SK-N-SH treated with all-trans-retinoic acid at 6 μM for 48 hours (cell line): ENCODE data around the gene PRM3.

ENCODE experiments used
- ATAC-seq: fragments of 200-7000 bp; cut with Tn5 transposase; 3 replicates; pipeline ENCODE4 v1.9.1; 2020; ENCODE audit warnings: mild to moderate bottlenecking, moderate library complexity
- ARNTL ChIP-seq: fragments of 450-650 bp; formaldehyde crosslinking; IDR thresholded peaks from 2 replicates; pipeline ENCODE4 v1.5.0; 2020; ENCODE audit warnings: low read depth, mild to moderate bottlenecking, moderate library complexity, borderline replicate concordance
- CREB5 ChIP-seq: fragments of 250-450 bp; sonication (Bioruptor Pico); IDR thresholded peaks from 2 replicates; pipeline ENCODE4 v1.5.1; 2020; ENCODE audit warnings: low read depth, mild to moderate bottlenecking, moderate library complexity
- CSRNP3 ChIP-seq: fragments of 250-450 bp; sonication (Bioruptor Pico); IDR thresholded peaks from 2 replicates; pipeline ENCODE4 v1.5.1; 2021; ENCODE audit warnings: mild to moderate bottlenecking, moderate library complexity
- OSR1 ChIP-seq: fragments of 250-450 bp; sonication (Bioruptor Pico); IDR thresholded peaks from 2 replicates; pipeline ENCODE4 v1.8.0; 2022; ENCODE audit warnings: moderate library complexity, mild to moderate bottlenecking, inconsistent platforms
- PATZ1 ChIP-seq: fragments of 250-450 bp; sonication (Bioruptor Pico); IDR thresholded peaks from 2 replicates; pipeline ENCODE4 v1.8.0; 2020; ENCODE audit warnings: mild to moderate bottlenecking, moderate library complexity, borderline replicate concordance
- RARB ChIP-seq: fragments of 250-450 bp; sonication (Bioruptor Pico); IDR thresholded peaks from 2 replicates; pipeline ENCODE4 v1.8.0; 2021; ENCODE audit warnings: mild to moderate bottlenecking, moderate library complexity
- SNAI2 ChIP-seq: fragments of 250-450 bp; sonication (Bioruptor Pico); IDR thresholded peaks from 2 replicates; pipeline ENCODE4 v1.5.0; 2020; ENCODE audit warnings: mild to moderate bottlenecking, moderate library complexity
- TOX ChIP-seq: fragments of 250-450 bp; sonication (Bioruptor Pico); IDR thresholded peaks from 2 replicates; pipeline ENCODE4 v1.8.0; 2021; ENCODE audit warnings: mild to moderate bottlenecking, moderate library complexity, borderline replicate concordance
- TSHZ2 ChIP-seq: fragments of 250-450 bp; sonication (Bioruptor Pico); IDR thresholded peaks from 2 replicates; pipeline ENCODE4 v1.5.0; 2020; ENCODE audit warnings: mild to moderate bottlenecking, moderate library complexity
- ZC3H10 ChIP-seq: fragments of 250-450 bp; sonication (Bioruptor Pico); IDR thresholded peaks from 2 replicates; pipeline ENCODE4 v1.5.1; 2021; ENCODE audit warnings: mild to moderate bottlenecking, moderate library complexity
- ZFP3 ChIP-seq: fragments of 250-450 bp; sonication (Bioruptor Pico); IDR thresholded peaks from 2 replicates; pipeline ENCODE4 v1.5.0; 2020; ENCODE audit warnings: mild to moderate bottlenecking, moderate library complexity
- ZNF565 ChIP-seq: fragments of 450-650 bp; formaldehyde crosslinking; conservative IDR thresholded peaks from 2 replicates; pipeline ENCODE4 v1.5.0; 2020; ENCODE audit warnings: low read depth, mild to moderate bottlenecking, moderate library complexity
- ZNF70 ChIP-seq: fragments of 450-650 bp; formaldehyde crosslinking; IDR thresholded peaks from 2 replicates; pipeline ENCODE4 v1.5.0; 2020; ENCODE audit warnings: mild to moderate bottlenecking, moderate library complexity
- ZNF8 ChIP-seq: fragments of 450-650 bp; formaldehyde crosslinking; IDR thresholded peaks from 2 replicates; pipeline ENCODE4 v1.5.0; 2020; ENCODE audit warnings: mild to moderate bottlenecking, moderate library complexity

The PRM3 gene

GRCh38 chr16:11231367-11231970 is 42.0 kb downstream of the PRM3 start (continued):
- no peak for TF ChIP-seq PATZ1 (CRISPR knock-in tag)
- TF ChIP-seq ZC3H10 (CRISPR knock-in tag): no peak
- no peak for TF ChIP-seq ARNTL (CRISPR knock-in tag)

- ATAC-seq: no peak
- no peak for TF ChIP-seq TOX
- TF ChIP-seq RARB (CRISPR knock-in tag): no peak
- no peak for TF ChIP-seq PATZ1 (CRISPR knock-in tag)
- TF ChIP-seq SNAI2 (CRISPR knock-in tag): no peak
- TF ChIP-seq OSR1 (CRISPR knock-in tag): no peak
- no peak for TF ChIP-seq ZNF70 (CRISPR knock-in tag)
These were observed 43.5 kb downstream of the PRM3 start for GRCh38 chr16:11229906-11230305.

- ATAC-seq: no peak
These were observed 44.0 kb downstream of the PRM3 start for GRCh38 chr16:11229432-11229831.

GRCh38 chr16:11225677-11226549 is 47.5 kb downstream of the PRM3 start:
- no peak for ATAC-seq
- TF ChIP-seq CSRNP3 (CRISPR knock-in tag): no peak
- TF ChIP-seq PATZ1 (CRISPR knock-in tag): no peak
- no peak for TF ChIP-seq ZC3H10 (CRISPR knock-in tag)
- TF ChIP-seq SNAI2 (CRISPR knock-in tag): no peak
- no peak for TF ChIP-seq TSHZ2 (CRISPR knock-in tag)
- TF ChIP-seq ZFP3 (CRISPR knock-in tag): no peak

More at GRCh38 chr16:11229432-11229831, 44.0 kb downstream of the PRM3 start:
- TF ChIP-seq CREB5 (CRISPR knock-in tag) (no peak), PATZ1 (CRISPR knock-in tag) (no peak), ZNF565 (no peak), SNAI2 (CRISPR knock-in tag) (no peak), ZNF8 (CRISPR knock-in tag) (no peak), ZFP3 (CRISPR knock-in tag) (no peak)
- TF ChIP-seq, all 23 proteins: peak for 0
